ENCODE data around the gene PPP1R2.
"Not testable (repeated sequence)": the region's sequence is repeated elsewhere in the genome, so short reads cannot be mapped to it uniquely, and the experiment has no call there.

DNA sequence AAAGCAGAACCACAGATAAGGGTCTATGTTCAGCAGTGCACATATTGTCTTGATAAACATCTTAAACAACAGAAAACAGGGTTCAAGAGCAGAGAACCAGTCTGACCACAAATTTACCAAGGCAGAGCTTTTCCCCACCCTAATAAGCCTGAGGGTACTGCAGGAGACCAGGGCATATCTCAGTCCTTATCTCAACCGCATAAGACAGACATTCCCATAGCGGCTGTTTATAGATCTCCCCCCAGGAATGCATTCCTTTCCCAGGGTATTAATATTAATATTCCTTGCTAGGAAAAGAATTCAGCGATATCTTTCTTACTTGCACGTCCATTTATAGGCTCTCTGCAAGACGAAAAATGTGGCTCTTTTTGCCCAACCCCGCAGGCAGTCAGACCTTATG lies 46.7 kb upstream of the PPP1R2 start:
- TF ChIP-seq EZH2 (IDR thresholded peaks at IDR 0.05; ENCODE audit: borderline replicate concordance, low read depth, low read length, severe bottlenecking): not testable (repeated sequence)
- TF ChIP-seq, protein P1, sequence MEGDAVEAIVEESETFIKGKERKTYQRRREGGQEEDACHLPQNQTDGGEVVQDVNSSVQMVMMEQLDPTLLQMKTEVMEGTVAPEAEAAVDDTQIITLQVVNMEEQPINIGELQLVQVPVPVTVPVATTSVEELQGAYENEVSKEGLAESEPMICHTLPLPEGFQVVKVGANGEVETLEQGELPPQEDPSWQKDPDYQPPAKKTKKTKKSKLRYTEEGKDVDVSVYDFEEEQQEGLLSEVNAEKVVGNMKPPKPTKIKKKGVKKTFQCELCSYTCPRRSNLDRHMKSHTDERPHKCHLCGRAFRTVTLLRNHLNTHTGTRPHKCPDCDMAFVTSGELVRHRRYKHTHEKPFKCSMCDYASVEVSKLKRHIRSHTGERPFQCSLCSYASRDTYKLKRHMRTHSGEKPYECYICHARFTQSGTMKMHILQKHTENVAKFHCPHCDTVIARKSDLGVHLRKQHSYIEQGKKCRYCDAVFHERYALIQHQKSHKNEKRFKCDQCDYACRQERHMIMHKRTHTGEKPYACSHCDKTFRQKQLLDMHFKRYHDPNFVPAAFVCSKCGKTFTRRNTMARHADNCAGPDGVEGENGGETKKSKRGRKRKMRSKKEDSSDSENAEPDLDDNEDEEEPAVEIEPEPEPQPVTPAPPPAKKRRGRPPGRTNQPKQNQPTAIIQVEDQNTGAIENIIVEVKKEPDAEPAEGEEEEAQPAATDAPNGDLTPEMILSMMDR (IDR thresholded peaks at IDR 0.05; ENCODE audit: borderline replicate concordance, extremely low read depth, low read length, poor library complexity, severe bottlenecking): not testable (repeated sequence)

Data from DND-41 (cell line).